ENCODE measurements around the gene EFNB1.

The EFNB1 gene

DNA sequence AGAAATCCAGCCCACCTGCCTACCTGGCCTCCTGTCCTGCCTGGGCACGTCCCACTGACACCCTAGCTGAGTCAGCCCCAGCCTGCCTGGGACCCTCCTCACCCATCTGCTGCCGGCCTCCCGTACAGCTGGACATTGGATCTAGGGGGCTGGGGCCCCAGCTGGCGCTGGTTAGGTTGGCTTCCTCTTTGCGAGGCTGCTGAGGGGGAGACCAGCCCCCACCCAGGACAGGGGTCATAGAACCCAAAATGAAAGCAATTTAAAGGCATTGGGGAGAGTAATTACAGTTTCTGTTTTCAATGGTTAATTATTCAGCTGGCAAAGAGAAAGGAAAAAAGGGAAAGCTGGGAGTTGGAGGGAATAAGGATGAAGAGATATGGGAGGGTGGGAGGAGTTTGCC is 15.8 kb downstream of the EFNB1 start:
- no peak for DNase-seq

DNA sequence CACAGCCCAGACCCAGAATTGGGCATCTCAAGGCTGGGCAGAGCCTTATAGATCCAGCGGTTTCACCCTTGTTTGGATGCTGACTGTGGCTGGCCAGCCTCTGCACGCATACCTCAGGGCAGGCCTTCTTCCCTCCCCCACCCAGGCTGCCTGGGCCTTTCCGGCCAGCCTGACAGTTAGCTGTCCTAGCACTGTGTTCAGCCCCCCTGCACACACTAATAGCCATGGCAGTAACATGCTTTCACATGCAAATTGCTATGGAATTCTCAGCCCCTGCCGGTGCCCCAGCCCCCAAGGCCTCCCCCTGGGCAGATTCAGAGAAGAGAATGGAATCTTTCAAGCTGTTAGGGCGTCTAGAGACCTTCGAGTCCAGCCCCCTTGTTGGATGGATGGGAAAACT is 17.7 kb downstream of the EFNB1 start:
- DNase-seq: no peak

DNA sequence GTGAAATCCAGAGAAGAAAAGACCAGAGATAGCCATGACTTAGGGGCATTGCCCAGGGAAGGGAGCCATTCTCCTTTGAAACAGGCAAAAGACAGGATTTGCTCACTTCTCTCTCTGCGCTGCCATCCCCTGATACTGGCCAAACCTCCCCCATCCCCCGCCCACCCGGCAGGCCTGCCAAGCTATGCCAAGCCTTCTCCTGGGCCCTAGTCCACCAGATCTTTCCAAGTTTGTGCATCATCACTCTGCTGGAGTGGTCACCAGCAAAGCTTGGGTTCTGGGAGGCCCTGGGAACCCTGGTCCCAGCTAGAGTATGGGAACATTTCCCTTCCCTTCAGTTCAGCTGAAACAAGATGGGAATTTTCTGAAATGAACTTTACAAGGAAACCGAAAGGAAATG is 18.4 kb downstream of the EFNB1 start:
- DNase-seq: no peak

DNA sequence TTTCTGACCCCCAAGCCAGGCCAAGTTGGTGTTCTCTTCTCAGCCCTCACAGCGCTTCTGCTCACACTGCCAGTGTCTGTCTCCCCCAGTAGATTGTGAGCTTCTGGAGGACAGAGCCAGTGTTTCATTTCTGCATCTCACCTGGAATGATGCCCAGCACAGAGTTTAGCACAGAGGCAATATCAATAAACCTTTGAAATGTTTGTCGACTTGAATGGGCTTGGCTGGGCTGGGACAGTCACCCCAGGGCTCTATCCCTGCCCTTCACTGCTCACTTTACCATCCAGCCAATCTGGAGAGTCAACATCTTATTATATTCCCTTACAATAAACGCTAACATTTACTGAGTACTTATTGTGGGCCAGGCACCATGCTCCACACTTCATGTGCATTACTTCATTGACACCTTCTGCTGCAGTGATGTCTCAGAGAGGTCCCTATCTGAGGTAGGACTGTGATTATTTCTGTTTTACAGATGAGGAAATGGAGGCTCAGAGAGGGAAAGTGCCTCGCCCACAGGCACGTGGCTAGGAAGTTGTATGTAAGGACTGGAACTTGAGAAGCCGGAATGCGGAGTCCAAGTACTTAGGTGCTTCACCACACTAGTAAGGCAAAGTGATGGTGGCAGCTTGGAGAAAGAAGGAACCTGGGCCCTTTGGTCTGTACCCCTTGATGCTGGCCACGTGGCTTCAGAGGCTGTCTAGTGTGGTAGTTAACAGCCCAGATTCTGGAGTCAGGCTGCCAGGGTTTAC is 19.5 kb downstream of the EFNB1 start:
- no peak for DNase-seq

DNA sequence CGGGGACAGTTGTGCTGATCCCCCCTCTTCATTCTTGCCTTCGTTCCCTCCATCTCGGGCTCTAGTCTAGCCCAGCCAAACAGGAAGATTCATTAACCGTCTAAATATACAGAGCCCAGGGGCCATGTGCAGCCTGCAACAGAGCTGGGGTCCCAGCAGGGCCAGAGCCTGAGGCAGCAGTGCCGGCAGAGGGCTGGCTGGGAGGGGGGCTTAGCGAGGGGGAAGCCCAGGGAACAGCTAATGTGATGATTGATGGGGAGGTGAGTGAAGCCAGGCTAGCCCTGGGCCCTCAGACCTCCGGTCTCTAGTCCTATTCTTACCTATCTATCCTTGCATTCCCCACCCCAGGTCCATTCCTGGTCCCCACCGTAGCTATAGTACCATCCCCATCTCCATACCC is 22.3 kb downstream of the EFNB1 start:
- no peak for DNase-seq

DNA sequence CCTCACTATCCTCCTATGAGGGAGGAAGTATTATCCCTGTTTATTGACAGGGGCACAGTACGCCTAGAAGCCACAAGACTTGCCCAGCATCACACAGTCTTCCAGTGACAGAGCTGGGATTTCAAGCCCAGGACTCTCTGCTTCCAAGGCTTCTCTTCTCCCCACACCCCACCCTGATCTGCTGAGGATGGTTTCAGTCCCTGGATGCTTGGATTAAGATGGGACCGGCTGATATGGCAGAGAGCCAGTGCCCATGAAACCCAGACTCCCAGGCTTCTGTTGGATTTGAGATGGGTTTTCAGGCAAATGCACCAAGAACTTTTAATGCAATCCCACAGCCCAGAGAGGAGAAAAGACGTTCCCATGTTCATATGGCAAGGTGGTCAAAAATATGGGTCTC is 23.2 kb downstream of the EFNB1 start:
- DNase-seq: no peak

DNA sequence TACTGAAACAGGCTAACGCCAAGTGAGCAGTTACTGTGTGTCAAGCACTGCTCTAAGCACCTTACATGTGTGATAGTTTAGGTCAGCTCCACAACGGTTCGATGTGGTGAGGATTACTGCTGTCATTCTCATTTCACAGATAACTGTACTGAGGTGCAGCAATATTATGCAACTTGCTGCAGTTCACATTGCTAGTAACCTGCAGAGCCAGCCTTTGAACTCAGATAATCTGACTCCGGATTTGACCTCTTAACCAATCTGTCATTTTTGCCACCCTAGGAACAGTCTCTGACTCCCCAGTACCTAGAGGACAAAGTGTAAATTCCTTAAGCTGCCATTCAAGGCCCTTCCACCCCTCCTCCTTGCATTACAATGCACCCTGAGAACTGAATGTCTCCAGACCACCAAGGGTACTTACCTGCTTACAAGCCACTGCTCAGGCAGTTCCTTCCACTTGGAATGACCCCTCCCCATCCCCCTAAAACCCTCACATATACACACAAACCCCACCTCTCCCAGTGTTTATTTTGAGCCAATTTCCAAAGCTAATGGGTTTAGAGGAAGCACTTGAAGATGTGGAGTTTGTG is 24.9 kb downstream of the EFNB1 start:
- DNase-seq: no peak

DNA sequence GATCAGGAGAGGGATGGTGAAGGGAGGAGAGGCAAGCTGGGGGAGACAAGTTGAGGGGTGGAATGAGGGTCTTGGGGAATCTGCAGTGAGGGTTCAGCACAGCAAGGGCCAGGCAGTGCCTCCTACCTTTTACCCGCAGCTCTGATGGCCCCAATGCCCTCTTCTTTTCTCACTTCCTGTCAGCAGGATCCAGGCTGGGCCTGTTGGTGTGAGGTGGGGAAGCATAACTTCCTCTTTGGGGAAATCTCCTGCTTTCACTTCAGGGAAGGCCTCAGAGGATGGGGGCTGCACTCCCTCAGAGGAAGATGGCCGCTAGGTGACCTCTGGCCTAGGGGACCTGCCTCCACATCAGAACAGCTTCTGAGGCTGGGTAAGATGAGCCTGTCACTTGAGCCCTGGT is 36.5 kb downstream of the EFNB1 start:
- peak in 1 of 2 donors; percentile 17 for DNase-seq

DNA sequence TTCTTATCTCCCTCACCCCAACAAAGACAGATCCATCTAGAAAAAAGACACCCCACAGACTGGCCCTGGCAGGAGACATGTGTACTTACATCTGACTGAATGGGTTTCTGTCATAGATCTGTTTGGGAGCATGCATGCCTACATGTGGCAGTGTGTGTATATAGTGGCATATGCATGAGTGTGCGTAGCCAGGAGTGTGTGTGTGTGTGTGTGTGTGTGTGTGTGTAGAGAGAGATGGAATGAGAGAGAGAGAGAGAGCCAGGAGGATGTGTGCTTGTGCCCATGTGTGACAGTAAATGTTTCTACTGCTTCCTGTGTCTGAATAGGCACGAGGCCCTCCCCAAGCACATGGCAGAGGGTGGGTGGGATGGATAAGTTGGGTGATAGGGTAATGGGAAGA is 37.1 kb downstream of the EFNB1 start:
- DNase-seq: no peak

DNA sequence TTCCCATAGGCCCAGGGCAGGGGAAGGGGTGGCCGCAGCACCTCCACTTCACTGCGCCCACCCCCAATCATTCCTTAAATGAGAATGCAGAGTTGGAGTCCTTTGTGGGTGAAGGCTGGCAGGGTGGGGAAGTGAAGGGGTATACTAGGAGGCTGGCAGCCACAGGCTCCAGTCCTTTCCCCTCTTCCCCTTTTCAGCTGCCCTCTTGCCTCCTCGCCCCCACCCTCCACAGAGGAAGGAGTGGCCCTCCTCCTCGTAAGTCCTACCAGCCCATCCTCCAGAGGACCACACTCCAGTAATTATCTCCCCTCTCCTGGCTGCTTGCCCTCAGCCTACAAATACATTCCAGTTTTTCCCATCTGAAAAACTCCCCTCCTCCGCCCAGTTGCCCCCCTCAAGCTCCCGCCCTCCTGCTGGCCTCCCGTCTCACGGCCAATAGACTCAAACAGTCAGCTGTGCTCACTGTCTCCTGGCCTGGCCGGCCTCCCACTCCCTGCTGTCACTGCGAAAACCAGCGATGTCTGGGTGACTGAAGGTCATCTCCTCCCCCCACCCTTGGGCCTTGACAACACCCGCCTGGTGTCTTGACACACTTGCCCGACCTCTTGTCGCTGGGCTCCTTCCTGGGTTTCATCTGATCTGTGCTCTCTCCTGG is 38.8 kb downstream of the EFNB1 start:
- no peak for DNase-seq

DNA sequence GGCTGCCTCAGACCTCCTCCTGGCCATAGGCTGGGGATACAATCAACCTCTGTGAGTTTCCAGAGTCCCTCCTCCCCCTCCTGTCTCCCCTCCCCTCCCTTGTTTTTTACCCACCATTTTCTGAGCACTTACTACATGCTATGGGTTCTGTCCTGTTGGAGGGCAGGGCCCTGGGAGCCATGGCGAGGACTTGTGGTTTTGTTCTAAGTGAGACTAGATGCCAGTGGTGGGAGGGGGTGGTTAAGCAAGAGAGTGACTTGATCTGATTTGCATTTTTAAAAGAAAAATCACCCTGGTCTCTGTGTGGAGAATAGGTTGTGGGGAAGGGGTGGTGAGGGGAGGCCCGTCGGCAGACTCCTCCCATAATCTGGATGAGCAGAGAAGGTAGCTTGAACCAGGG is 39.5 kb downstream of the EFNB1 start:
- no peak for DNase-seq

DNA sequence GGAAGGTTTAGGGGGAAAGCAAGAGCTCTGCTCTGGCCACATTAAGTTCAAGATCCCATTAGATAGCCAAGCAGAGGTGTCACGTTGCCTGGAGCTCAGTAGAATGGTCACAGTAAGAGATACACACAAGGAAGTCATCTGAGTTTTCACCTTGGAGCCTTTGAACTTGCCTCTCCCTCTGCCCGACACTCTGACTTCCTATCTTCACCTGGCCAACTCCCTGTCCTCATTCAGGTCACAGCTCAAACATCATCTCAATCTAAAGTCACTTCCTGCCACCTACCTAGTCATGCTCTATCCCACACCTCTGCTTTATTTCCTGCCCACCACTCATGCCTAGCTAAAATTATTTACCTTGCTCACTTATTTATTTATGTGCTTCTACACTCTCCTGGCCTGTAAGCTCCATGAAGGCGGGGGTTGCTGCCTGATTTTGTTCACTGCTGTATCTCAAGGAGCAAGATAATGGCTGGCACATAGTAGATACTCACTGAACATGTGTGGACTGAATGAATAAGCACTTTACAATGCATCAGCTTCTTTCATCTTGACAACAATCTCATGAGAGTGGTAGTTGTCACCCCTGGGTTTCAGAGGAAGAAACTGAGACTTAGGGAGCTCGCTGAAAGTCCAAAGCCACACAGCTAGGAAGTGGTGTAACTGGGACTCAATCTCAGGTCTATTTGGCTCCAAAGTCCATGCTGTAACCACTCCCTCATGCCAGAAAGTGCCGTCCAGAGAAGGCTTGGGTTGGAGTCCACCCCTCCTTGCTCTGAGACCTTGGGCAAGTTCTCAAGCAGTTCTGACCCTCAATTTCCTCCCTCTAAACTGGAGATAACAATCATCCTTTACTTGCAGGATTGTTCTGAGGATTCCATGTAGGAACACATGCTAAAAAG is 40.3 kb downstream of the EFNB1 start:
- DNase-seq: no peak

DNA sequence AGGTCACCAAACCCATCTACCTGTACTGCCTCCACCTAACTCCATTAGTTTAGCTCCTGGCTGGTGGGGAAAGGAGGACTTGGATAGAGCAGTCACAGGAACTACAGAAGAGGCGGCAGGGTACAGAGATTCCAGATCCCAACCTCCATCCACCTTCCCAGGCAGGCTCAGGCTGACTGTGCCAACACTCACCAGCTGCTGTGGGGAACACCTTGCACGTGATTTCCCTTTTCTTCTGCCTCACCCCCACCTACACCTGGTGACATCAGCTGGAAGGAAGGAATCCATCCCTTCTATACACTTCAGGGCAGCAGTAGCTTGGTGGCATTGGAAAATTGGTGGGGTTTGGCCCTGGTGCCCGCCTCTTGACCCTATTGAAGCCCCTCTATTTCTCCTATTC is 41.5 kb downstream of the EFNB1 start:
- DNase-seq: no peak

DNA sequence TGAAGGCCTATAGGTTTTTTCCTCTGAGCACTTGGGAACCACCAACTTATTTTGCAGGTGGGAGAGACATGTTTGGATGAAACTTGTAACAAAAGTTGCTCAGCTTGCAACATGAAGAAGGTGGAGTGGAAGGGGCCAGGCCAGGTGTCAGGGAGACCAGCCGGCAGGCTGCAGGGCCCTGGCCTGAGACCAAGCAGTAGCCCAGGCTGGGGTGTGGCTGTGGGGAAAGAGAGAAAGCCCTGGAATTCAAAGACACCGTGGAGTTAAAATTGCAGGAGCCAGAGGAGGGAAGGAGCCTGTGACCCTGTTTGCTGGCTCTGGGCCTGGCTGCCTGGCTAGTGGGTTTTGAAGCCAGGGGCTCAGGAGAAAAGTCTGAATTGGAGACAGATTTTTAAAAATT is 43.4 kb downstream of the EFNB1 start:
- DNase-seq: no peak

DNA sequence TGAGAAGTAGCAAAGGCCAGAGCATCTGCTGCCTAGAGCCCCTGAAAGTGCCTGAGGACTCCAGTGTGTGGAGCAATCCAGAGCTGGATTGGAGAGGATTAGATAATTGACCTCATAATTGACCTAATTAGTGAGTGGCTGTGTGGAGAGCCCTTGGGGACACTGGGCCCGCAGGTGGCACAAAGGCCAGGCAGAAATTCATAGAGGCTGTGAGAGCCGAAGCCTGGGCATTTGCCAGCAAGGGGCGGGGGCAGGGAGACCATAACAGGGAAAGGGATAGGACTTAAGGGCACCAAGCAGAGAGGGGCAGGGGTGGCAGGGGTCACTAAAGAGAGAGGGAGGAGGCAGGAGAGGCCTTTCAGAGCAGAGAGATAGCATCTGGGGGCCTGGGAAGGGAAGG is 45.3 kb downstream of the EFNB1 start:
- DNase-seq: no peak

DNA sequence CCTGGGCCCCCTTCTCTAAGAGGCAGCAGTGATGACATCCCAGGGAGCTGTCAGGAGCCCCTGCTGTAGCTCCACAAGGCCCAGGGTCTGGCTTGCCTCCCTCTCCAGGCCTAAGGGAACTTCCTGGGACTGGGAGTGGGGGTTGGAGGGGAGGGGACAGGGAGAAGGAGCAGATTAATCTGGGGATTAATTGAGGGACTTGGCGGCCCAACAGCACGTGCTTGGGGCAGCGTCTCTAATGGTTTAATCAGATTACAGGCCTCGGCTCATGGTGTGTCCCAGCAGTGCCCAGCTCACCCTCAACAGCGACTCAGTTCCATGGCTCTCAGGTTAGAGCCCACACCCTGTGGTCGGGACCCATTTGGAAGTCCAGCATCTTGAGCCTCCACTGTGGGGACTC is 47.9 kb downstream of the EFNB1 start:
- DNase-seq: no peak

DNA sequence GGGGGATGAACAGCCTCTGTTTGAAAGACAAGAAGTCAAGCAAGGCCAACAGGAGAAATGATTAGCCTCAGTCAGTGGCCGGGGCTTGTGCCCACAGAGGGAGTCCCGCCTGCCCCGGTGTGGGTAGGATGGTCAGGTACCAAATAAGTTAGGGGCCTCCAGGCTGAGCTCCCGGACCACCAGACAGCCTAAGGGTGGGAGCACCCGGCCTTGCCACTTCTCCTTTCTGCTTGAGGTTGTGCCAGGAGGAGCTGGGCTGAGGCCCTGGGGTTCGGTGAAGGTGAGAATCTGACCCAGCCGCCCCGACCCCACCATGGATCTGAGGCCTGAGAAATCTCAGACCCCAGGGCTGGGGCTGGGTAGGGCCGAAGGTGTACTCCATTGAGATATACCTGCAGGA is 48.8 kb downstream of the EFNB1 start:
- DNase-seq: no peak

DNA sequence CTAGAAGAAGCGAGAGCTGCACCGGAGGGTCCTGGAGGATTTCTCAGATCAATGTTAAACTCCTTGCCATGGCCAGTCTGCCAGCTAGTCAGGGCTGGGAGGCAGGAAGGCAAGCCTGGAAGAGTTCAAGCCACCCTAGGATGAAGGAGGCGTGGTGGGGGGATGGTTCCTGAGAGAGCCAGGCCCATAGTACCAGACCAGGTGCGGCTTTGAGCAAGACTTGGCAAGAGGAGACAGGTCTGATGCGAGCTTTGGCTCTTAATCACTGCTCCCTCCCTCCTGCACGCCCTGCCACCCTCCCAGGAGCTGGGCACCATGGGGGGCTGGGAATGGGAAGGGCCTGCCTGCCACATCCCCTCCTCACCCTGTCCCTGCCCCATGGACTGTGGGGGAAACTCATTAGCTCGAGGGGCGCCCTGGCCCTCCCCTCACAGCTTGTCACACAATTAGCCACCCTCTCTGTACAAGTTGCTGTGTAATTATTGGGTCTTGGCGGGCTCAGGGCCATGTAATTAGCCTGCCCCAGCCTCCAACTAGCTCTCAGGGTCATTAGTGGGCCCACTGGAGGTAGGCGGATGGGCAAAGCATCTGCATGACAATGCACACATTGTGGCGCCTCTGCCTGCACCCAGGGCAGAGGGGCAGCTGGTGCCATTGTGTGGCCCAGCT is 50.3 kb downstream of the EFNB1 start:
- DNase-seq: no peak

DNA sequence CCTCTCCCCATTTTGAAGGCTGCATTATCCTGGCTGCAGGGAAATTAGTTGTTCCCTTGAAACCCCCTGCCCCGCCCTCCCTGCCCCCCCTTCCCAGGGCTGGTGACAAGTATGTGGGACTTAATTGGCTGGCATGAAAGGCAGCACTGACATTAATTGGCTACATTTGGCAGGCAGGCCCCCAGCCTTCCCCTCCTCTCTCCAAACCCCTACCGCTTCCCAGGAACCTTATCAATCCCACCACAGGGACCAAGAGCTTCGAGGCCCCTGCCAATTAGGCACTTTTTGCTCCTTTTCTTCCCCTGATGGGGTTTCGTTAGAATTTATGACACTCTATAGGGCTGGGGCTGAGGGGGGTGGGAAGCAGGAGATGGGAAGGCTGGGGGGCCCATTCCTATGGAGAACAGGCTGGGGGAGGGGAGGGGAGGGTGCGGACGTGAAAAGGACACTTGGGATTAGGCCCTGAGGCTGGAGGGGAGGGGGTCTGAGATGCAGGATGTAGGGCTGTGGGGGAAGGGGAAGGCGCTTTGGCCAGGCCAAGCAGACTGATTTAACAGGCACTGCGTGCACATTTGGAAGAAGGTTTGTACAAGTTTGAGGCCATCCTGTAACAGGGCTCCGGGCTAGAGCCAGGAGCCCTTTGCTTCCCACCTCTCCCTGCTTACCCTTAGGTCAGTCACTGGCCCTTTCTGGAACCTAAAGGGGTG is 52.2 kb downstream of the EFNB1 start:
- DNase-seq: no peak

DNA sequence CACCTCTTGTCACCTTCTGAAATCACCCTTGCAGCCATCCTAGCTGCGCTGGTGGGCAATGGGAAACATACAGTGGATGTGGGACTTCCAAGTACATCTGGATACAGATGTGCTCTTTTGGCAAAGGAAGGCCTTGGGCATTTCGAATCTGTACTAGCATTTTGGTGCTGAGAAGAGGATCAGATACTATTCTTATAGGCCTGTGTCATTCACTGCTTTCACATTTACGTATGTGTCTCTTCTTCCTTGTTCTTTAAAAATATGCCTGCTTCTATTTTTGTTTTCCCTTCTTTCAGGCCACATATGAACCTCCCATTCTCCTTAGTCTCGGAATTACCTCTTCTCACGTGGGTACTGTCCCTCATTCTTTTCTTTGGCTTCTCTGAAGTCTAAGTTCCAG is 53.1 kb downstream of the EFNB1 start:
- no peak for DNase-seq

DNA sequence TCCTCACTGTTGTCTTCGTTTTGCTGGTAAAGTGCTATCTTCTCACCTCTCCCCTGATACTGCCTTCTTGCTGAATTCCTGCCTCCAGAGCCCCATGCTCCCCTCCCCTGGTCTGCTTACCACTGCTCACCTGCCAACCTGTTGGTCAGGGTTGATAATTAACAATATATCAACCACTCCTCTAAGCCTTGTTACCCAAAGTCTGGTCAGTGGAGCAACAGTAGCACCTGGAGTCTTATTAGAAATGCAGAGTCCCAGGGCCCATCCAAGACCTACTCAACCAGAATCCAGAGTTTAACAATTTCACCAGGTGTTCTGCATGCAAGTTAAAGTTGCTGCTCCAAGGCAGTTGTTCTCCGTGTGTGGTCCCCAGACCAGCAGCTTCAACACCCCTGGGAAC is 55.0 kb downstream of the EFNB1 start:
- DNase-seq: no peak

DNA sequence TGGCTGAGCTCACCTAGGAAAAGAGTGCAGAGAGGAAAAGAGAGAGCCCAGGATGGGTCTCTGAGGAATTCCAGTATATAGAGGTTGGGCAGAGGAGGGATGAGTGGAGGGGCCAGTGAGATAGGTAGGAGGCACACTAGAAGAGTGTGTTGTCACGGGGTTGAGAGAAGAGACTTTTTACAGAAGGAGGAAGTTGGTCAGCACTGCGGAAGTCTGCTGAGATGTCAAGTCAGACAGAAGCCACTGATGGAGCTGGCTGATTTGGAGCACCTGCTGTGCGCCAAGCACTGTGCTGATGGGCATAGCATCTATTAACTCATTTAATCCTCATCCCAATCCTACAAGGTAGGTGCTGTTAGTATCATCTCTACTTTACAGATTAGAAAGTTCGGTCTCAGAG is 60.4 kb downstream of the EFNB1 start:
- no peak for DNase-seq
